ENCODE data around the gene FNDC3B. TPM values are rescaled to one million over a fixed set of nuclear protein-coding genes. Genes with fewer than 3 reads are reported as not detected.

The FNDC3B gene
- total RNA-seq, 1 donor from 2014 or later = 68.5 TPM

GRCh38 chr3:172448661-172449465 is 409.5 kb downstream of the FNDC3B start:
- intact Hi-C loops (cut with DNase I) = no loop called here
- Histone ChIP-seq H3K36me3 (no peaks in the 10 kb centered on the region), H3K4me3 (no peak overlapping the region), H3K27me3 (peaks cover 8% of the 10 kb centered on the region), H3K9me3 (no peaks in the 10 kb centered on the region), H3K4me1 (peaks cover 15% of the 10 kb centered on the region), H3K27ac (no peak overlapping the region)
- TF ChIP-seq, protein P1, sequence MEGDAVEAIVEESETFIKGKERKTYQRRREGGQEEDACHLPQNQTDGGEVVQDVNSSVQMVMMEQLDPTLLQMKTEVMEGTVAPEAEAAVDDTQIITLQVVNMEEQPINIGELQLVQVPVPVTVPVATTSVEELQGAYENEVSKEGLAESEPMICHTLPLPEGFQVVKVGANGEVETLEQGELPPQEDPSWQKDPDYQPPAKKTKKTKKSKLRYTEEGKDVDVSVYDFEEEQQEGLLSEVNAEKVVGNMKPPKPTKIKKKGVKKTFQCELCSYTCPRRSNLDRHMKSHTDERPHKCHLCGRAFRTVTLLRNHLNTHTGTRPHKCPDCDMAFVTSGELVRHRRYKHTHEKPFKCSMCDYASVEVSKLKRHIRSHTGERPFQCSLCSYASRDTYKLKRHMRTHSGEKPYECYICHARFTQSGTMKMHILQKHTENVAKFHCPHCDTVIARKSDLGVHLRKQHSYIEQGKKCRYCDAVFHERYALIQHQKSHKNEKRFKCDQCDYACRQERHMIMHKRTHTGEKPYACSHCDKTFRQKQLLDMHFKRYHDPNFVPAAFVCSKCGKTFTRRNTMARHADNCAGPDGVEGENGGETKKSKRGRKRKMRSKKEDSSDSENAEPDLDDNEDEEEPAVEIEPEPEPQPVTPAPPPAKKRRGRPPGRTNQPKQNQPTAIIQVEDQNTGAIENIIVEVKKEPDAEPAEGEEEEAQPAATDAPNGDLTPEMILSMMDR (IDR thresholded peaks at IDR 0.05) = no peak
- TF ChIP-seq POLR2AphosphoS5 (IDR thresholded peaks at IDR 0.05; ENCODE audit: insufficient read depth in 1 of 2, low read depth in 1 of 2) = no peak
- TF ChIP-seq POLR2A (IDR thresholded peaks at IDR 0.05) = no peak
- no peak for DNase-seq (ENCODE audit: extremely low spot score in 2 of 2)

DNA sequence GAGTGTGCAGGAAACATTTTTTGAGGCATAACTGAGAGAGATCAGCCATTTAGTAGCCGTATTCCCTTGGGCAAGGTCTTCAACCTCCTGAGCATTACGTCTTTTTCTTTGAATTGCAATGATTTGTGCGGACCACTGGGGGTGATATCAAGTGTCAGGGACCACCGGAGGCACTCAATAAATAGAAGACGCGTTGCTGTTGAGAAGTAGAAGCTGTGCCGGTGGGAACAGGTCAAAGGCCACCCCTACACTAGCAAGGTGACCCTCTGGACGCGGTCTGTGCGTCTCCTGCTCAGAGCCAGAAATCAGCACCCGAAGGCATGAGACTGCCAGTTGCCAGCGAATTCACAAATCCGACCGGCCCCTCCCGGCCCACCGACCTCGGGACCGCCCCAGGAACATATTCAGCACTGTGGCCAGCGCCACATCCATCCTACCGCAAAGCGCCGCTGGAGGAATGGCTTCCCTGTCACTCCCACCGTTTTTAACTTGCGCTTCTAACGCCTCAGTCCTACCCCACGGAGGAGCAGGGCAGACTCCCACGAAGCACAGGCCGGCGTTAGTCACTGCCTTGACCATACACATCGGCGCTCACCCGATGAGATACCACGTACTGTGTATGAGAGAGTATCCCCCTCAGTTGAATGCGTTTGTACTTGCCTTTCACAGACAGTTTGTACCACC is 410.2 kb downstream of the FNDC3B start:
- intact Hi-C loops (cut with DNase I) = no loop called here
- TF ChIP-seq, protein P1 (IDR thresholded peaks at IDR 0.05) = no peak
- TF ChIP-seq POLR2A (IDR thresholded peaks at IDR 0.05) (no peak), POLR2AphosphoS5 (IDR thresholded peaks at IDR 0.05; ENCODE audit: insufficient read depth in 1 of 2, low read depth in 1 of 2) (no peak)
- Histone ChIP-seq H3K27me3 (peaks cover 8% of the 10 kb centered on the region), H3K4me3 (no peak overlapping the region), H3K9me3 (no peaks in the 10 kb centered on the region), H3K4me1 (peaks cover 15% of the 10 kb centered on the region), H3K36me3 (no peaks in the 10 kb centered on the region), H3K27ac (no peak overlapping the region)
- DNase-seq (ENCODE audit: extremely low spot score in 2 of 2) = no peak

Small RNA genes lying within 50 kb of the gene (small RNA-seq; reads per million reads assigned to genes)
- gene RN7SL141P = not detected

Other genes with a start within 250 kb of the FNDC3B start
- gene PLD1, start 229.1 kb upstream of the FNDC3B start, total RNA-seq = 35.6 TPM
- not detected for gene TMEM212, start 196.2 kb upstream of the FNDC3B start, total RNA-seq

Data from vagina (tissue), 2 donors.